PC-3 (cell line): ENCODE measurements around the gene WNT5B. TPM values are rescaled to one million over a fixed set of nuclear protein-coding genes. Genes with fewer than 3 reads are reported as not detected.
"Not testable (repeated sequence)": the region's sequence is repeated elsewhere in the genome, so short reads cannot be mapped to it uniquely, and the experiment has no call there.

Source experiments
- ATAC-seq: fragments of 200-7000 bp; cut with Tn5 transposase; 2 replicates; pipeline ENCODE4 v1.9.1; 2020; ENCODE audit warnings: mild to moderate bottlenecking, moderate library complexity
- BruUV-seq: library from RNA; stranded (reverse); fragments of 400-500 nt; replicated peaks from 2 replicates; lab custom pipeline; 2021; lab: Mats Ljungman, UMichigan
- CTCF ChIA-PET: fragments of 300-600 bp; sonication (Branson Sonifier 250); formaldehyde crosslinking; loops from one replicate; lab custom pipeline; 2022; ENCODE audit warnings: antibody characterized with exemption; lab: Charles Lee
- POLR2A ChIA-PET: fragments of 300-600 bp; sonication (Branson Sonifier 250); formaldehyde crosslinking; loops from one replicate; lab custom pipeline; 2022; ENCODE audit warnings: antibody characterized with exemption; ENCODE audit not compliant: unreplicated experiment; lab: Charles Lee
- DNase-seq: peaks from one replicate; pipeline ENCODE4 v3.0.0-alpha.2; 2015
- H2AFZ ChIP-seq: fragments of 300-600 bp; sonication (generic); 2 replicates; pipeline ENCODE4 v1.6.0; 2016; ENCODE audit warnings: antibody characterized with exemption, low read length
- H3F3A ChIP-seq: fragments of 300-600 bp; sonication (generic); one replicate; pipeline ENCODE4 v1.6.0; 2017; ENCODE audit warnings: antibody characterized with exemption, low read length, control low read depth, mild to moderate bottlenecking; ENCODE audit not compliant: unreplicated experiment
- H3K27ac ChIP-seq: fragments of 300-600 bp; sonication (generic); 2 replicates; pipeline ENCODE4 v1.5.1; 2016; ENCODE audit warnings: mild to moderate bottlenecking, low read length
- H3K27me3 ChIP-seq: fragments of 300-600 bp; sonication (generic); 2 replicates; pipeline ENCODE4 v1.6.1; 2016; ENCODE audit warnings: low read length, mixed read lengths
- H3K36me3 ChIP-seq: fragments of 300-600 bp; sonication (generic); 2 replicates; pipeline ENCODE4 v1.6.1; 2016; ENCODE audit warnings: low read depth, mixed run types, low read length, mixed read lengths
- H3K4me1 ChIP-seq: fragments of 300-600 bp; sonication (generic); 2 replicates; pipeline ENCODE4 v1.5.1; 2016; ENCODE audit warnings: low read length; ENCODE audit not compliant: insufficient read depth
- H3K4me2 ChIP-seq: fragments of 300-600 bp; sonication (generic); 2 replicates; pipeline ENCODE4 v1.6.0; 2016; ENCODE audit warnings: low read length
- H3K4me3 ChIP-seq: fragments of 300-600 bp; sonication (generic); 2 replicates; pipeline ENCODE4 v1.5.1; 2016; ENCODE audit warnings: mild to moderate bottlenecking, low read length, mixed read lengths
- H3K79me2 ChIP-seq: fragments of 300-600 bp; sonication (generic); 2 replicates; pipeline ENCODE4 v1.6.1; 2017; ENCODE audit warnings: low read length, mixed read lengths
- H3K9ac ChIP-seq: fragments of 300-600 bp; sonication (generic); 2 replicates; pipeline ENCODE4 v1.6.0; 2016; ENCODE audit warnings: mild to moderate bottlenecking, low read length
- H3K9me2 ChIP-seq: fragments of 300-600 bp; sonication (generic); replicated peaks from 2 replicates; pipeline ENCODE4 v1.6.1; 2016; ENCODE audit warnings: mixed run types, low read length, mixed read lengths
- H3K9me3 ChIP-seq: fragments of 300-600 bp; sonication (generic); 2 replicates; pipeline ENCODE4 v1.6.1; 2016; ENCODE audit warnings: low read length, mixed read lengths
- H4K20me1 ChIP-seq: fragments of 300-600 bp; sonication (generic); 2 replicates; pipeline ENCODE4 v1.6.1; 2016; ENCODE audit warnings: low read length, mixed read lengths
- EZH2 ChIP-seq: fragments of 300-600 bp; sonication (generic); IDR thresholded peaks from one replicate; pipeline ENCODE4 v1.6.1; 2017; ENCODE audit warnings: antibody characterized with exemption, mild to moderate bottlenecking, low read length; ENCODE audit not compliant: unreplicated experiment
- EZH2phosphoT487 ChIP-seq: fragments of 300-600 bp; sonication (generic); IDR thresholded peaks from 2 replicates; pipeline ENCODE4 v1.6.1; 2018; ENCODE audit warnings: mild to moderate bottlenecking, antibody characterized with exemption, low read length, borderline replicate concordance
- intact Hi-C: fragments of 100-400 bp; cut with micrococcal nuclease; formaldehyde crosslinking; loops from 2 replicates; pipeline ENCODE4 v1.9.0; 2023
- total RNA-seq: library from RNA; depleted of rRNA; stranded (reverse); fragments of >200 nt; gene quantifications from 2 replicates; pipeline ENCODE4 v1.2.3, GENCODE V29; 2014
- TF ChIP-seq, protein P1 (sequence below): fragments of 300-600 bp; sonication (generic); conservative IDR thresholded peaks from 2 replicates; pipeline ENCODE4 v1.5.1; 2017; ENCODE audit warnings: antibody characterized with exemption, low read depth, mild to moderate bottlenecking, low read length

Gene WNT5B
- total RNA-seq, 1 experiment from 2014 or later, result 2.2 TPM

DNA sequence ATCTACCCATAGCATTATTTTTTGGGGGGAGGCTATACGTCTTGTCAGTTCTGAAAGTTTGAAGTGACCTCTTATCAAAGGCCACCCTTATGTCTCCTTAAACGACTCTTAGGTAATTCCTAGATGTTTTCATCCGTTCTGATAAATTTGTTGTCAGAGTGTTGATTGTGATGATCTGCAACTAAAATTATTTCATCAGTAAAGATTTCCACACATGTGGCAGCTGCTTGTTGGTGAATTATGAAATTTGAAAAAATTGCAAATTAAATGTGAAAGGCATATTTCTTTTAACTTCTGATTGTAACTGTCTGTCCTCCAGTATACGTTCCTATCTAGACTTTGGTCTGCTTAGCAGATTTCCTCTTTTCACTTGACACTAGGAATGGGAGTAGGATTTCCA lies 63.2 kb downstream of the WNT5B start:
- POLR2A ChIA-PET, result no interaction called here
- Histone ChIP-seq H3K9ac (peak overlapping the region; percentile 94), H3K4me3 (peak overlapping the region; percentile 99), H3K27ac (no peak overlapping the region), H4K20me1 (peaks cover 36% of the 10 kb centered on the region), H3K36me3 (0 out of 2 replicates have a peak, but pooled peaks cover 6% of the 10 kb centered on the region), H3K4me2 (peak overlapping the region; percentile 91), H3K9me3 (no peaks in the 10 kb centered on the region), H3F3A (no peaks in the 10 kb centered on the region), H3K79me2 (peaks cover 68% of the 10 kb centered on the region), H2AFZ (no peak overlapping the region), H3K27me3 (no peaks in the 10 kb centered on the region), H3K4me1 (peaks cover 18% of the 10 kb centered on the region), H3K9me2 (no peaks in the 10 kb centered on the region)
- intact Hi-C loops, result no loop called here
- TF ChIP-seq EZH2 (no peak), EZH2phosphoT487 (no peak)
- TF ChIP-seq, protein P1, sequence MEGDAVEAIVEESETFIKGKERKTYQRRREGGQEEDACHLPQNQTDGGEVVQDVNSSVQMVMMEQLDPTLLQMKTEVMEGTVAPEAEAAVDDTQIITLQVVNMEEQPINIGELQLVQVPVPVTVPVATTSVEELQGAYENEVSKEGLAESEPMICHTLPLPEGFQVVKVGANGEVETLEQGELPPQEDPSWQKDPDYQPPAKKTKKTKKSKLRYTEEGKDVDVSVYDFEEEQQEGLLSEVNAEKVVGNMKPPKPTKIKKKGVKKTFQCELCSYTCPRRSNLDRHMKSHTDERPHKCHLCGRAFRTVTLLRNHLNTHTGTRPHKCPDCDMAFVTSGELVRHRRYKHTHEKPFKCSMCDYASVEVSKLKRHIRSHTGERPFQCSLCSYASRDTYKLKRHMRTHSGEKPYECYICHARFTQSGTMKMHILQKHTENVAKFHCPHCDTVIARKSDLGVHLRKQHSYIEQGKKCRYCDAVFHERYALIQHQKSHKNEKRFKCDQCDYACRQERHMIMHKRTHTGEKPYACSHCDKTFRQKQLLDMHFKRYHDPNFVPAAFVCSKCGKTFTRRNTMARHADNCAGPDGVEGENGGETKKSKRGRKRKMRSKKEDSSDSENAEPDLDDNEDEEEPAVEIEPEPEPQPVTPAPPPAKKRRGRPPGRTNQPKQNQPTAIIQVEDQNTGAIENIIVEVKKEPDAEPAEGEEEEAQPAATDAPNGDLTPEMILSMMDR, result no peak
- CTCF ChIA-PET, result no interaction called here
- TSS peak; percentile 53 for BruUV-seq
- ATAC-seq (no peak), DNase-seq (no peak)

DNA sequence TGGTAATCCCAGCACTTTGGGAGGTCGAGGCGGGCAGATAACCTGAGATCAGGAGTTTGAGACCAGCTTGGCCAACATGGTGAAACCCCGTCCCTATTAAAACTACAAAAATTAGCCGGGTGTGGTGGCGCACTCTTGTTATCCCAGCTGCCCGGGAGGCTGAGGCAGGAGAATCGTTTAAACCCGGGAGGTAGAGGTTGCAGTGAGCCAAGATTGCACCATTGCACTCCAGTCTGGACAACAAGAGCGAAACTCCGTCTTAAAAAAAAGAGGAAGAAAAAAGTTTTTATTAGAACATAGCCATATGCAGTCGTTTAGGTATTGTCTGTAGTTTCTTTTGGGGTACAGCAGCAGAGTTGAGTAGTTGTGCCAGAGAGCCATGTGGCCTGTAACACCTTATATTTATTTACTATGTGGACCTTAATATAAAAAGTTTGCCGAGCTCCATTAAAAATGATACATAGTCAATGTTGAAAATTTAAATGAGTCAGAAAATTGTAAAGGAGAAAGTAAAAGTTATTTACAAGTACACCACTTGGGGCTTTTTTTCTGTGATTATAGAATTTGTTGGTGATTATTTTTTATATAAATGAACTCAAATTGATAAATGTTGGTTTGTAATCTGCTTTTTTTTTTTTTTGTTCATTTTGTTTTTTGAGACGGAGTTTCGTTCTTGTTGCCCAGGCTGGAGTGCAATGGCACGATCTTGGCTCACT lies 64.0 kb downstream of the WNT5B start:
- peak overlapping the region; percentile 91 for H3K4me2 ChIP-seq
- H3K9me2 ChIP-seq, result no peaks in the 10 kb centered on the region
- no peak overlapping the region for H3K27ac ChIP-seq
- BruUV-seq, result no TSS peak
- H3K27me3 ChIP-seq, result no peaks in the 10 kb centered on the region
- H2AFZ ChIP-seq, result no peak overlapping the region
- no peak for ATAC-seq
- TF ChIP-seq, protein P1, result no peak
- no peak for TF ChIP-seq EZH2phosphoT487
- no peak for TF ChIP-seq EZH2
- H3K4me1 ChIP-seq, result peaks cover 18% of the 10 kb centered on the region
- peaks cover 40% of the 10 kb centered on the region for H4K20me1 ChIP-seq
- peak overlapping the region; percentile 99; the same call in 1 of the 2 replicates for H3K4me3 ChIP-seq
- H3F3A ChIP-seq, result no peaks in the 10 kb centered on the region
- 0 out of 2 replicates have a peak, but pooled peaks cover 6% of the 10 kb centered on the region for H3K36me3 ChIP-seq
- intact Hi-C loops, result no loop called here
- H3K9me3 ChIP-seq, result no peaks in the 10 kb centered on the region
- peaks cover 77% of the 10 kb centered on the region for H3K79me2 ChIP-seq
- POLR2A ChIA-PET, result no interaction called here
- no peak overlapping the region for H3K9ac ChIP-seq
- no peak for DNase-seq
- CTCF ChIA-PET, result no interaction called here

DNA sequence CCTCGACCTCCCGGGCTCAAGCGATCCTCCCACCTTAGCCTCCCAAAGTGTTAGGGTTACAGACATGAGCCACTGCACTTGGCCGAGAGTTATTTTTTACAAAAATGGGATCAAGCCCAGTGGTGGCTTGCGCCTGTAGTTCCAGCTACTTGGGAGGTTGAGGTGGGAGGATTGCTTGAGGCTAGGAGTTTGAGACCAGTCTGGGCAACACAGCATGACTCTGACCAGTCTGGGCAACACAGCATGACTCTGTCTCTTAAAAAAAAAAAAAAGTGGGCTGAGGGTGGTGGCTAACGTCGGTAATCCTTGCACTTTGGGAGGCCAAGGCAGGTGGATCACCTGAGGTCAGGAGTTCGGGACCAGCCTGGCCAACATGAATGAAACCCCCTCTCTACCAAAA lies 66.1 kb downstream of the WNT5B start:
- H3K36me3 ChIP-seq, H3K4me2 ChIP-seq, H3K9me3 ChIP-seq, H2AFZ ChIP-seq, ATAC-seq, CTCF ChIA-PET, H3F3A ChIP-seq, H3K9ac ChIP-seq, H3K27me3 ChIP-seq, POLR2A ChIA-PET, intact Hi-C loops, H3K27ac ChIP-seq, BruUV-seq, H3K4me3 ChIP-seq, DNase-seq, H3K9me2 ChIP-seq: not testable (repeated sequence)
- peaks cover 93% of the 10 kb centered on the region for H3K79me2 ChIP-seq
- H3K4me1 ChIP-seq, result peaks cover 13% of the 10 kb centered on the region
- H4K20me1 ChIP-seq, result peaks cover 50% of the 10 kb centered on the region
